ENCODE results near the gene ODAD2.

GRCh38 chr10:27981744-27982143 lies 17.1 kb downstream of the ODAD2 start:
- TF ChIP-seq SMC3 (conservative IDR thresholded peaks at IDR 0.05; ENCODE audit: poor library complexity) (no peak), POLR2AphosphoS5 (IDR thresholded peaks at IDR 0.05) (no peak)
